IPS-15b (cell line): Measurements from ENCODE around the gene WFIKKN1.

ENCODE experiments used
- H3K27me3 ChIP-seq: one replicate; pipeline ENCODE4 v1.6.1; 2013; ENCODE audit warnings: low read length; ENCODE audit not compliant: control insufficient read depth, insufficient read depth
- H3K36me3 ChIP-seq: one replicate; pipeline ENCODE4 v1.6.1; 2013; ENCODE audit warnings: low read length; ENCODE audit not compliant: control insufficient read depth, insufficient read depth
- H3K4me1 ChIP-seq: one replicate; pipeline ENCODE4 v1.6.1; 2013; ENCODE audit warnings: mild to moderate bottlenecking, low read length; ENCODE audit not compliant: control insufficient read depth, insufficient read depth
- H3K4me3 ChIP-seq: one replicate; pipeline ENCODE4 v1.5.1; 2013; ENCODE audit warnings: low read depth, low read length
- H3K9ac ChIP-seq: one replicate; pipeline ENCODE4 v1.6.1; 2013; ENCODE audit warnings: low read depth, mild to moderate bottlenecking, low read length
- H3K9me3 ChIP-seq: one replicate; pipeline ENCODE4 v1.6.1; 2013; ENCODE audit warnings: mild to moderate bottlenecking, low read length; ENCODE audit not compliant: control insufficient read depth, insufficient read depth

The WFIKKN1 gene

GRCh38 chr16:628321-629061 lies 2.3 kb upstream of the WFIKKN1 start:
- Histone ChIP-seq H3K36me3 (peaks cover 10% of the 10 kb centered on the region), H3K4me3 (no peak overlapping the region), H3K27me3 (no peaks in the 10 kb centered on the region), H3K9me3 (no peaks in the 10 kb centered on the region), H3K9ac (no peak overlapping the region), H3K4me1 (peaks cover 4% of the 10 kb centered on the region)

DNA sequence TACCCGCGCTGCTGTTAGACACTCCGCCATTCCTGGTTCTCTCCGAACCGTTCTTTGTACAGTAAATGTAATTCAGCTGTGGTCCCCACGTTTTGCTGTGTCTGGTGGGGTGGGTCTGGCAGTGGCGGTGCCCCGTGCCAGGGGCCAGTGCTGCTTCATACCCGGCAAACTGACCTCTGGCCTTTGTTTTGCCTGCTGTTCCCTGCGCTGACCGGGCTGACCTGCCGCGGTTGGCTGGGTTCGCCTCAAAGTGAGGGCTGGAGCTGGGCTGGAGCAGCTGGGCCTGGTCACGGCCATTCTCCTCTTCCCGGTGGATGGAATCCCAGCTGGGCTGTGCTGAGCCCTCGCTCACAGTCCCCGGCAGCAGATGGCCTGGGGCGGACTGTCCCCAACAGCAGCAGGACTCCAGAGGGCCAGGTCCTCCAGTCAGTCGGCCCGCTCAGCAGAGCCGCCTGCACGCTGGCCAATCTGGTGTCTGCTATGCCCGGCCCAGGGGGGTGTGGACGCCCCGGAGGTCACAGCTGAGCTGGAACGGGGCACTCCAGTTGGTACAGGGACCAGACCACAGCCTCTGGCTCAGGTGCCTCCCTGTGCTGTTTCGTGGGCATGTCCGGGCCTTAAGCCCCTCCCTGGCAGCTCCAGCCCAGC lies 1.5 kb upstream of the WFIKKN1 start:
- H3K27me3 ChIP-seq = no peaks in the 10 kb centered on the region
- H3K9me3 ChIP-seq = no peaks in the 10 kb centered on the region
- peaks cover 4% of the 10 kb centered on the region for H3K4me1 ChIP-seq
- no peak overlapping the region for H3K4me3 ChIP-seq
- H3K36me3 ChIP-seq = peaks cover 17% of the 10 kb centered on the region
- no peak overlapping the region for H3K9ac ChIP-seq

DNA sequence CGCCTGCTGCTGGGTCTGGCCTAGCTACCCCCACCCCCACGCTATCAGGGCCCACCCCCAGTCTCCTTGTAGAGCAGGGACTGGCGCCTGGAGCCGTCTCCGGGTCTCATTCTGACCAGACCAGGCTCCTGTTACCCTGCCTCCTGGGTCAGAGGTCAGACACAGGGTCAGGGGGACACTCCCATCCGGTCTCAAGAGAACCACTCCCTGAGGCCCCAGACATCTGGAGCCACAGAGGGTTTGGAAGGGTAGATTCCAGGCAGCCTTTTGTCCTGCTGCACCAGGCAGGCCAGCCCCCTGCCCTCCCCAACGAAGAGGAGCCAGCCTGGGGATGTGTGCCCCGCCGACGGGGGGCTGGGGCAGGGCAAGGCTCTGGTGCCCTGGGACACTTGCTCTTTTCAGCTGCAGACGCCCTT lies 944 bp upstream of the WFIKKN1 start:
- Histone ChIP-seq H3K36me3 (peaks cover 20% of the 10 kb centered on the region), H3K9me3 (no peaks in the 10 kb centered on the region), H3K4me3 (no peak overlapping the region), H3K9ac (peak overlapping the region; percentile 47), H3K27me3 (no peaks in the 10 kb centered on the region), H3K4me1 (peaks cover 4% of the 10 kb centered on the region)

DNA sequence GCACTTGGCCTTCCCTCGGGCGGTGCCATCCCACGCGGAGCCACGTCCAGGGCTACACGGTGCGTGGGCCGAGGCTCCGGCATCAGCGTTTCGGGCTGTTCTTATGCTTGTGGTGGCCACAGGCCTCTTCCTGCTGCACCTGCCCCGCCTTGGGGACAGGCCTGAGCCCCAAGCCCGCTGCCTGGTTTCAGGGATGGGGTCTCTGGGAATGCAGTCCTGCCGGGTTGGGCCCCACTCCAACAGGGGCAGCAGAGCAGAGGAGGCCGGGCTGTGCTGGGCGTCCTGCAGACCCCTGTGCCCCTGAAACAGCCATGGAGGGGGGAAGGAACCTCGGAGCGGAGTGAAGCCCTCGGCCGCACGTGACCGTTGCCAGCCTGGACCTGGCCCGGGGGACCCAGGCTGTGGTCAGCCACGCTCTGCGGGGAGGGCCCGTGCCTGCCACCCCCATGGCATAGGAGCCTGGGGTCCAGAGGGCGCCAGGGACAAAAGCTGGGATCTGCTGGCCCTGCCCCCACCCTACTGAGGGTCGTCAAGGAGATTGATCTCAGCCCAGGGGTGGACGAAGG lies 453 bp upstream of the WFIKKN1 start:
- peaks cover 20% of the 10 kb centered on the region for H3K36me3 ChIP-seq
- no peaks in the 10 kb centered on the region for H3K27me3 ChIP-seq
- no peaks in the 10 kb centered on the region for H3K9me3 ChIP-seq
- no peak overlapping the region for H3K4me3 ChIP-seq
- H3K9ac ChIP-seq = peak overlapping the region; percentile 47
- H3K4me1 ChIP-seq = peaks cover 4% of the 10 kb centered on the region

GRCh38 chr16:631808-632358 lies 1.1 kb downstream of the WFIKKN1 start:
- H3K36me3 ChIP-seq = peaks cover 15% of the 10 kb centered on the region
- H3K9ac ChIP-seq = no peak overlapping the region
- H3K4me3 ChIP-seq = no peak overlapping the region
- no peaks in the 10 kb centered on the region for H3K9me3 ChIP-seq
- peaks cover 4% of the 10 kb centered on the region for H3K4me1 ChIP-seq
- no peaks in the 10 kb centered on the region for H3K27me3 ChIP-seq

DNA sequence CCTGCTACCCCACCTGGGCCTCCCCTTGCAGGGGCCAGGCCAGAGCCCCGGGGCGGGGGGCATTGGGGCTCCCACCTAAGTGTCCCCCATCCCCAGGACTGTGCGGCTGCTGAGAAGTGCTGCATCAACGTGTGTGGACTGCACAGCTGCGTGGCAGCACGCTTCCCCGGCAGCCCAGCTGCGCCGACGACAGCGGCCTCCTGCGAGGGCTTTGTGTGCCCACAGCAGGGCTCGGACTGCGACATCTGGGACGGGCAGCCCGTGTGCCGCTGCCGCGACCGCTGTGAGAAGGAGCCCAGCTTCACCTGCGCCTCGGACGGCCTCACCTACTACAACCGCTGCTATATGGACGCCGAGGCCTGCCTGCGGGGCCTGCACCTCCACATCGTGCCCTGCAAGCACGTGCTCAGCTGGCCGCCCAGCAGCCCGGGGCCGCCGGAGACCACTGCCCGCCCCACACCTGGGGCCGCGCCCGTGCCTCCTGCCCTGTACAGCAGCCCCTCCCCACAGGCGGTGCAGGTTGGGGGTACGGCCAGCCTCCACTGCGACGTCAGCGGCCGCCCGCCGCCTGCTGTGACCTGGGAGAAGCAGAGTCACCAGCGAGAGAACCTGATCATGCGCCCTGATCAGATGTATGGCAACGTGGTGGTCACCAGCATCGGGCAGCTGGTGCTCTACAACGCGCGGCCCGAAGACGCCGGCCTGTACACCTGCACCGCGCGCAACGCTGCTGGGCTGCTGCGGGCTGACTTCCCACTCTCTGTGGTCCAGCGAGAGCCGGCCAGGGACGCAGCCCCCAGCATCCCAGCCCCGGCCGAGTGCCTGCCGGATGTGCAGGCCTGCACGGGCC lies 1.9 kb downstream of the WFIKKN1 start:
- Histone ChIP-seq H3K4me1 (peaks cover 7% of the 10 kb centered on the region), H3K27me3 (no peaks in the 10 kb centered on the region), H3K36me3 (peaks cover 15% of the 10 kb centered on the region), H3K9me3 (no peaks in the 10 kb centered on the region), H3K4me3 (no peak overlapping the region), H3K9ac (no peak overlapping the region)

DNA sequence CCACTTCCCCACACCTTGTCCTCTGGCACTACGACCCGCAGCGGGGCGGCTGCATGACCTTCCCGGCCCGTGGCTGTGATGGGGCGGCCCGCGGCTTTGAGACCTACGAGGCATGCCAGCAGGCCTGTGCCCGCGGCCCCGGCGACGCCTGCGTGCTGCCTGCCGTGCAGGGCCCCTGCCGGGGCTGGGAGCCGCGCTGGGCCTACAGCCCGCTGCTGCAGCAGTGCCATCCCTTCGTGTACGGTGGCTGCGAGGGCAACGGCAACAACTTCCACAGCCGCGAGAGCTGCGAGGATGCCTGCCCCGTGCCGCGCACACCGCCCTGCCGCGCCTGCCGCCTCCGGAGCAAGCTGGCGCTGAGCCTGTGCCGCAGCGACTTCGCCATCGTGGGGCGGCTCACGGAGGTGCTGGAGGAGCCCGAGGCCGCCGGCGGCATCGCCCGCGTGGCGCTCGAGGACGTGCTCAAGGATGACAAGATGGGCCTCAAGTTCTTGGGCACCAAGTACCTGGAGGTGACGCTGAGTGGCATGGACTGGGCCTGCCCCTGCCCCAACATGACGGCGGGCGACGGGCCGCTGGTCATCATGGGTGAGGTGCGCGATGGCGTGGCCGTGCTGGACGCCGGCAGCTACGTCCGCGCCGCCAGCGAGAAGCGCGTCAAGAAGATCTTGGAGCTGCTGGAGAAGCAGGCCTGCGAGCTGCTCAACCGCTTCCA lies 2.7 kb downstream of the WFIKKN1 start:
- Histone ChIP-seq H3K4me1 (peaks cover 7% of the 10 kb centered on the region), H3K4me3 (no peak overlapping the region), H3K36me3 (peaks cover 12% of the 10 kb centered on the region), H3K9me3 (no peaks in the 10 kb centered on the region), H3K27me3 (no peaks in the 10 kb centered on the region), H3K9ac (no peak overlapping the region)

GRCh38 chr16:634051-634670 lies 3.4 kb downstream of the WFIKKN1 start:
- Histone ChIP-seq H3K4me3 (no peak overlapping the region), H3K27me3 (no peaks in the 10 kb centered on the region), H3K36me3 (peaks cover 12% of the 10 kb centered on the region), H3K9me3 (no peaks in the 10 kb centered on the region), H3K4me1 (peaks cover 9% of the 10 kb centered on the region), H3K9ac (no peak overlapping the region)

DNA sequence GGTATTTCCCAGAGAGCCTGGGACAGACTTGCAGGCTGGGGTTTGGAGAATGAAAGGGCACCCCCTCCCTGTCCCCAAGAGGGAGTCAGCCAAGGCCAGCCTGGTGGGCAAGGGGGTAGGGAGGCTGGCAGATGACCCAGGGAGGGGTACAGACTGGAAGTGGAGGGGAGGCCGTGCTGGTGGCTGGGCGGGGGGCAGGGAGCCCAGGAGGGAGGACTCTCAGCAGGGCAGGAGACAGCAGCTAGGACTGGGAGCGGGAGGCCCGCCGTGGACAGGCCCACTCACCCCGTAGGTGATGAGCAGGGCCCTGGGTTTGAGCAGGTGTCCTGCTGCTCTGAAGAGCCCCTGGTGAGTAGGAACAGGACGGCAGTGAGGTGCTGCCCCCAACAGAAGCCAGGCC lies 4.2 kb downstream of the WFIKKN1 start:
- H3K4me1 ChIP-seq = peaks cover 7% of the 10 kb centered on the region
- H3K9ac ChIP-seq = no peak overlapping the region
- H3K36me3 ChIP-seq = peaks cover 12% of the 10 kb centered on the region
- H3K9me3 ChIP-seq = no peaks in the 10 kb centered on the region
- no peaks in the 10 kb centered on the region for H3K27me3 ChIP-seq
- H3K4me3 ChIP-seq = no peak overlapping the region

DNA sequence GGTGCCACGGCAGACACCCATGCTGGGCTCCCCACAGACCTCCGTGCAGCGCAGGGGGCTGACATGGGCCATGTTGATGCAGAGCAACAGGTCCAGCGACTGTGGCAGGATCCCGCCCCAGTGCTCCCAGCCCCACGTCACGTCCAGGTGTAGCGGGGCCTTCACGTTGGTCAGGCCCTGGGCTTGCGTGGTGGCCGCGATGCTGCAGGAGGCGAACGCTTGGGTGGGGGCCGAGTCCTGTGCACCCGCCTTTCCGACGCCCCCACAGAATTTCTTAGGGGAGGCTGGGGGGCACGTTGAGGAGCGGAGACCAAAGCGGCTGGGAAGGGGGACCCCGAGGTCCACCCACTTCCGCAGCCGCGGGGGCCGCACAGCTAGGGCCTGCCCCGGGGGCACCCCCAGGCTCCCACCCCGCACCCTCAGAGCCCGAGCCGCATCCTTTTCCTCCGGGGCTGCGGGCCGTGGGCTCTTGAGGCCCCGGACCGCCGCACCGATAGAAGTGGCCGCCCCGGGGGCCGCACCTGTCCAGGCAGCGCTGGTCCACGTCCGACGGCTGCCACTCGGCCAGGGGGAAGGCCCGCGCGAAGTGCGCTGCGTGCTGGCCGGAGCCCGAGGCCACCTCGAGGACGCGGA lies 4.9 kb downstream of the WFIKKN1 start:
- Histone ChIP-seq H3K9me3 (no peaks in the 10 kb centered on the region), H3K27me3 (no peaks in the 10 kb centered on the region), H3K36me3 (peaks cover 12% of the 10 kb centered on the region), H3K4me3 (peak overlapping the region; percentile 91), H3K9ac (no peak overlapping the region), H3K4me1 (peaks cover 5% of the 10 kb centered on the region)
